CD14-positive monocyte (primary cell): Measurements from ENCODE around the gene XRCC5. TPM values are rescaled to one million over a fixed set of nuclear protein-coding genes. Genes with fewer than 3 reads are reported as not detected.

Experiments used
- DNase-seq, 3 donors: peaks; one replicate each; pipeline ENCODE4 v3.0.0-alpha.2; 2011 to 2022
- H2AFZ ChIP-seq: 2 replicates; pipeline ENCODE4 v1.6.0; 2012; ENCODE audit warnings: mild to moderate bottlenecking, low read depth, low read length, inconsistent platforms; ENCODE audit not compliant: insufficient read depth, poor library complexity, severe bottlenecking
- H3K27ac ChIP-seq, 2 donors: 1 replicate in 1 of 2; 2 replicates in 1 of 2; pipeline ENCODE4 v1.5.1; 2012 to 2013; ENCODE audit warnings: low read length in 2 of 2, control low read depth in 1 of 2, inconsistent platforms in 1 of 2, low read depth in 1 of 2, mild to moderate bottlenecking in 1 of 2
- H3K27me3 ChIP-seq, 2 donors: one replicate each; pipeline versions ENCODE4 v1.6.0 to v1.6.1; 2011 to 2013; ENCODE audit warnings: low read length in 2 of 2; ENCODE audit not compliant: control insufficient read depth in 2 of 2, insufficient read depth in 2 of 2
- H3K36me3 ChIP-seq, 2 donors: replicated peaks in 1 of 2; 1 replicate in 1 of 2; 2 replicates in 1 of 2; pipeline versions ENCODE4 v1.5.1 to v1.6.1; 2012 to 2013; ENCODE audit warnings: low read length in 2 of 2, control low read depth in 1 of 2, inconsistent platforms in 1 of 2, mild to moderate bottlenecking in 1 of 2; ENCODE audit not compliant: insufficient read depth in 2 of 2, control insufficient read depth in 1 of 2
- H3K4me1 ChIP-seq, 2 donors: 1 replicate in 1 of 2; 2 replicates in 1 of 2; pipeline versions ENCODE4 v1.5.1 to v1.6.1; 2012 to 2013; ENCODE audit warnings: low read length in 2 of 2, control low read depth in 1 of 2, inconsistent platforms in 1 of 2, mild to moderate bottlenecking in 1 of 2, moderate library complexity in 1 of 2; ENCODE audit not compliant: insufficient read depth in 2 of 2, control insufficient read depth in 1 of 2
- H3K4me2 ChIP-seq: replicated peaks from 2 replicates; pipeline ENCODE3; 2012; ENCODE audit warnings: low read length, moderate library complexity, mild to moderate bottlenecking; ENCODE audit not compliant: poor library complexity, severe bottlenecking; ENCODE audit errors: extremely low read depth
- H3K4me3 ChIP-seq, 3 experiments: fragments of 200-600 bp in 1 of 3; sonication (generic) in 1 of 3; replicated peaks in 1 of 3; 1 replicate in 2 of 3; 2 replicates in 1 of 3; pipeline ENCODE4 v1.5.1; 2011 to 2013; ENCODE audit warnings: low read length in 3 of 3, mild to moderate bottlenecking in 3 of 3, control low read depth in 2 of 3, low read depth in 2 of 3, inconsistent platforms in 1 of 3, moderate library complexity in 1 of 3
- H3K79me2 ChIP-seq: 2 replicates; pipeline ENCODE4 v1.6.0; 2012; ENCODE audit warnings: mild to moderate bottlenecking, control low read depth, inconsistent platforms, low read length, moderate library complexity; ENCODE audit not compliant: insufficient read depth
- H3K9ac ChIP-seq: 2 replicates; pipeline ENCODE4 v1.6.0; 2017; ENCODE audit warnings: low read length, mild to moderate bottlenecking; ENCODE audit not compliant: insufficient read depth, poor library complexity, severe bottlenecking
- H3K9me3 ChIP-seq, 2 donors: replicated peaks in 1 of 2; 1 replicate in 1 of 2; 2 replicates in 1 of 2; pipeline versions ENCODE4 v1.5.1 to v1.6.1; 2012 to 2013; ENCODE audit warnings: low read length in 2 of 2, control low read depth in 1 of 2; ENCODE audit not compliant: control insufficient read depth in 1 of 2, insufficient read depth in 1 of 2
- H4K20me1 ChIP-seq: 2 replicates; pipeline ENCODE4 v1.6.0; 2012; ENCODE audit warnings: mild to moderate bottlenecking, low read length, control low read depth, moderate library complexity; ENCODE audit not compliant: insufficient read depth
- H3K27ac Mint-ChIP-seq, 7 donors: one replicate each; pipeline ENCODE4 v1.8.0; 2020; ENCODE audit warnings: mild to moderate bottlenecking in 7 of 7, mixed read lengths in 7 of 7, moderate library complexity in 6 of 7, inconsistent platforms in 2 of 7
- H3K27me3 Mint-ChIP-seq, 3 donors: one replicate each; pipeline ENCODE4 v1.8.0; 2021 to 2022; ENCODE audit warnings: low read depth in 3 of 3, mild to moderate bottlenecking in 3 of 3, mixed read lengths in 3 of 3, moderate library complexity in 3 of 3, inconsistent platforms in 1 of 3
- H3K36me3 Mint-ChIP-seq, 2 donors: one replicate each; pipeline ENCODE4 v1.8.0; 2020; ENCODE audit warnings: mixed read lengths in 2 of 2, inconsistent platforms in 1 of 2, mild to moderate bottlenecking in 1 of 2
- H3K4me1 Mint-ChIP-seq: one replicate; pipeline ENCODE4 v1.8.0; 2020; ENCODE audit warnings: mild to moderate bottlenecking, mixed read lengths
- H3K4me3 Mint-ChIP-seq, 2 donors: one replicate each; pipeline ENCODE4 v1.8.0; 2020; ENCODE audit warnings: mild to moderate bottlenecking in 2 of 2, mixed read lengths in 2 of 2, moderate library complexity in 1 of 2
- H3K9me3 Mint-ChIP-seq, 7 donors: one replicate each; pipeline ENCODE4 v1.8.0; 2020 to 2022; ENCODE audit warnings: mixed read lengths in 7 of 7, mild to moderate bottlenecking in 6 of 7, moderate library complexity in 6 of 7, inconsistent platforms in 2 of 7
- WGBS: methylation state at CpG from one replicate; pipeline ENCODE4 v1.1.5; 2013; ENCODE audit warnings: missing lambda C conversion rate; ENCODE audit not compliant: insufficient coverage; 5-methylcytosine and 5-hydroxymethylcytosine counted together
- intact Hi-C, 2 donors: fragments of 100-400 bp; cut with micrococcal nuclease; formaldehyde crosslinking; loops; one replicate each; pipeline versions ENCODE4 v1.15.0 to v1.15.1; 2023
- polyA plus RNA-seq, 3 donors: library from polyadenylated mRNA; depleted of rRNA in 1 of 3; unstranded in 2 of 3; stranded (reverse) in 1 of 3; fragments of 300-500 nt in 2 of 3; fragments of >200 nt in 1 of 3; fragmentation: Illumina TruSeq in 2 of 3; gene quantifications; 1 replicate in 2 of 3; 2 replicates in 1 of 3; pipeline ENCODE4 v1.2.3, GENCODE V29; 2012 to 2021
- TF ChIP-seq, protein P1 (sequence below): fragments of 200-600 bp; IDR thresholded peaks from one replicate; pipeline ENCODE4 v1.8.0; 2022; ENCODE audit warnings: antibody characterized with exemption, mild to moderate bottlenecking

XRCC5 gene
- polyA plus RNA-seq, 3 donors, result 55.3 to 281 (median 258) TPM

DNA sequence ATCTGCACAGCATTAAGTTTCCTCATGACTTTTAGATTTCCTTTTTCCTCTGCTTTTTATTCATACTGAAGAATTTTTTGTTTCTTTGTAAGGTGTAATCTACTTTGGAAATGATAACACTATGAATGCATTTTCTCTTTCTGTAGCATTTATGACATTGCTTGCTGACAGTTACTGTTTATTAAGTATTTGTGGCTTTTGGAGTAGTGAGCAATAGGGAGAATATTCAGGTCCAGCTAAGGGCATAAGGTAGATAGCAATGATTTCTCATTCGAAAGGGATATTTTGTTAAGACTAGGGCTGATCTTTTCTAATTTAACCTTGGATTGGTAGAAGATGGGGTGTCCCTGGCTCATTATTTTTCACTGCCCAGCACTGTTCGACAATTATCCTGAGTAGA, 80.3 kb downstream of the XRCC5 start:
- Histone ChIP-seq H3K9me3 (no peaks in the 10 kb centered on the region), H3K9ac (no peak overlapping the region), H2AFZ (no peak overlapping the region), H3K36me3 (peaks cover 45 to 84% of the 10 kb centered on the region in 2 donors), H4K20me1 (peaks cover 90% of the 10 kb centered on the region), H3K4me3 (no peak overlapping the region), H3K4me1 (peaks cover under 1 to 2% of the 10 kb centered on the region in 2 donors), H3K27me3 (no peaks in the 10 kb centered on the region), H3K4me2 (no peak overlapping the region), H3K79me2 (peaks cover 51% of the 10 kb centered on the region), H3K27ac (no peak overlapping the region)
- DNase-seq, result no peak
- WGBS, result 83% methylated on average over 1 of the region's 2 CpGs
- Mint-ChIP-seq H3K27me3 (no peaks in the 10 kb centered on the region), H3K9me3 (no peaks in the 10 kb centered on the region), H3K36me3 (peaks cover 62 to 80% of the 10 kb centered on the region in 2 donors), H3K4me1 (peaks cover 12% of the 10 kb centered on the region), H3K4me3 (no peak overlapping the region), H3K27ac (peak overlapping the region in 1 of 7 donors; percentile 54)
- intact Hi-C loops, result no loop called here
- TF ChIP-seq, protein P1, sequence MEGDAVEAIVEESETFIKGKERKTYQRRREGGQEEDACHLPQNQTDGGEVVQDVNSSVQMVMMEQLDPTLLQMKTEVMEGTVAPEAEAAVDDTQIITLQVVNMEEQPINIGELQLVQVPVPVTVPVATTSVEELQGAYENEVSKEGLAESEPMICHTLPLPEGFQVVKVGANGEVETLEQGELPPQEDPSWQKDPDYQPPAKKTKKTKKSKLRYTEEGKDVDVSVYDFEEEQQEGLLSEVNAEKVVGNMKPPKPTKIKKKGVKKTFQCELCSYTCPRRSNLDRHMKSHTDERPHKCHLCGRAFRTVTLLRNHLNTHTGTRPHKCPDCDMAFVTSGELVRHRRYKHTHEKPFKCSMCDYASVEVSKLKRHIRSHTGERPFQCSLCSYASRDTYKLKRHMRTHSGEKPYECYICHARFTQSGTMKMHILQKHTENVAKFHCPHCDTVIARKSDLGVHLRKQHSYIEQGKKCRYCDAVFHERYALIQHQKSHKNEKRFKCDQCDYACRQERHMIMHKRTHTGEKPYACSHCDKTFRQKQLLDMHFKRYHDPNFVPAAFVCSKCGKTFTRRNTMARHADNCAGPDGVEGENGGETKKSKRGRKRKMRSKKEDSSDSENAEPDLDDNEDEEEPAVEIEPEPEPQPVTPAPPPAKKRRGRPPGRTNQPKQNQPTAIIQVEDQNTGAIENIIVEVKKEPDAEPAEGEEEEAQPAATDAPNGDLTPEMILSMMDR, result no peak

DNA sequence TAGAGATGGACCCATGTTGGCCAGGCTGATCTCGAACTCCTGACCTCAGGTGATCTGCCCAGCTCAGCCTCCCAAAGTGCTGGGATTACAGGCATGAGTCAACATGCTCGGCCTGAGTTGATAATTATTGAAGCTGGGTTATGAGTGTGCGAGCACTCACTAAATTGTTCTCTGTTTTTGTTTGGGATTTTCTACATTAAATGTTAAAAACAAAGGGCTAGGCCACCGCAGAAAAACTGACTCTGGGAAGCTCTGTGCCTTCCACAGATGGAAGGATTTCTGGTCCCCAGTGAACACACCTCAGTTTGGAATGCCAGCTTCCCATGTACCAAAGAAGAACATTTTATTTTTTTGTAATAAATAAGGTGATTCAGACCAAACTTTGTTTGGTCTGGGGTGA, 83.0 kb downstream of the XRCC5 start:
- no peak for DNase-seq
- no peak overlapping the region for H3K4me3 Mint-ChIP-seq
- Histone ChIP-seq H3K4me2 (no peak overlapping the region), H3K4me1 (no peaks in the 10 kb centered on the region), H3K27ac (no peak overlapping the region), H3K36me3 (peaks cover 72 to 88% of the 10 kb centered on the region in 2 donors), H3K9me3 (no peaks in the 10 kb centered on the region), H3K27me3 (no peaks in the 10 kb centered on the region), H3K9ac (no peak overlapping the region), H3K4me3 (no peak overlapping the region), H3K79me2 (peaks cover 23% of the 10 kb centered on the region), H2AFZ (no peak overlapping the region), H4K20me1 (peaks cover 75% of the 10 kb centered on the region)
- H3K9me3 Mint-ChIP-seq, result no peaks in the 10 kb centered on the region
- H3K36me3 Mint-ChIP-seq, result peaks cover 74 to 90% of the 10 kb centered on the region in 2 donors
- intact Hi-C loops, result no loop called here
- no peaks in the 10 kb centered on the region for H3K27me3 Mint-ChIP-seq
- H3K4me1 Mint-ChIP-seq, result peaks cover 3% of the 10 kb centered on the region
- no peak overlapping the region for H3K27ac Mint-ChIP-seq
- WGBS, result 94% methylated on average over 3 of the region's 4 CpGs
- TF ChIP-seq, protein P1, result no peak
